Activated T-cell treated with anti-CD3 and anti-CD28 coated beads for 4 hours (primary cell): ENCODE results near the gene ZNF454.

Source experiments
- DNase-seq: peaks from one replicate; pipeline ENCODE4 v3.0.0-alpha.2; 2020

The ZNF454 gene

DNA sequence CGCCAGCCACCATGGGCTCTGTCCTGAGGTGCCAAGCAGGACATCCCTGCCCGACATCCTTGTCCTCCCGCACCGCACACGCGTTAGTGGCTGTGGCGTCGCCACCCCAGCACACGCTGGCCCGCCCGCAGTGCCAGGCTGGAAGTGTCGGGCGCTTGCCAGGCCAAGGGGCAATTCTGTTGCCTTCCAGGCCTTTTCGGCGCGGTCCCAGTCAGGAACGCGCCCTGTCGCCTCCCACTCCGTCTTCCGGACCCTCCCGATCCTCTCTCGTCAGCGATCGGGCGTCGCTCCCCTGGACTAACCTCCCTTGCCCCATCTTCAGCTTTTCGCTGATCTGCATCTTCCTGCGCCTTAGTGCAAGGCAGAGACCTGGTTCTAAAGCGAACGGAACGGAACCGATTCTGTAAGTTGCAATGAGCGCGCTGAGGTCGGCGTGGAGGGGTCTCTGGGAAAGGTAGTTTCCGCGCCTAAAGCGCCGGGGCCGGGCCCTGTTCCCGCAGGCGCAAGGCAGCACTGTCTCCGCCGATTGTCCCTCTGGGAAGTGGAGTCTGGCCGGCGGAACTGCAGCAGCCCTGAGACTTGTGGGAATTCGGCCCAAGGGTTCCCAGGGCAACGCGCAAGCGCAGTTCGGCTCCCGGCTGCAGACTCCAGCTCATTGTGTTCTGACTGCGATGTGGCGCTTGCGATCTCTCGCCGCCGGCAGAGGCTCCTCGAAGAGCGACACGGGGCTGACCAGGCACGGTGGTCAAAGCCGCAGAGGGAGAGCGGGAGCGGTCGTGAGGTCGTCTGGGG, at the start of gene ZNF454:
Gene ZNF454 (plus strand): TSS at position 630 of the 792 bp plus-strand sequence. CDS start 1,594 bp downstream, outside the sequence.
- DNase-seq, result no peak

- DNase-seq, result no peak
Measured at GRCh38 chr5:178895615-178896571, 45.1 kb upstream of the ZNF454 start, which contains the start of gene ZFP2. ZFP2 (plus strand) TSS chr5:178895913; CDS start chr5:178931314, 35,401 bp downstream.

GRCh38 chr5:178899289-178899688, 41.7 kb upstream of the ZNF454 start:
- DNase-seq, result no peak

DNA sequence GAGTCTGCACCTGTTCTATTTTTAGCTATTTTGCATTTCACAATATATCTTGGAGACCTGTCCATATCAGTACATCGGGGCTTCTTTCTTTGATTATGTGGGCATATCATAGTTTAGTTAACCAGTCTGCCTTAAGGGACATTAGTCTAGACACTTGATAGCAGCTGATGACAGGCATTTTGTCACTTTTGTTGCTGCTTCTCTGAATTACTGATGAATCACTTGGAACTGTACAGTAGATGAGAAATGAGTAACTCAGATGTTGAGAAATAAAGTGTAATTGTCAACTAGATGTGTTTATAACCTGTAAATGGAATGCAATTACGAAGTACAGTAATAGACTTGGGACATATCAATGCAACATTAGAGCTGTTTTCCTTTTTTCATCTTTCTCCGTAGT, 38.1 kb upstream of the ZNF454 start:
- no peak for DNase-seq

DNA sequence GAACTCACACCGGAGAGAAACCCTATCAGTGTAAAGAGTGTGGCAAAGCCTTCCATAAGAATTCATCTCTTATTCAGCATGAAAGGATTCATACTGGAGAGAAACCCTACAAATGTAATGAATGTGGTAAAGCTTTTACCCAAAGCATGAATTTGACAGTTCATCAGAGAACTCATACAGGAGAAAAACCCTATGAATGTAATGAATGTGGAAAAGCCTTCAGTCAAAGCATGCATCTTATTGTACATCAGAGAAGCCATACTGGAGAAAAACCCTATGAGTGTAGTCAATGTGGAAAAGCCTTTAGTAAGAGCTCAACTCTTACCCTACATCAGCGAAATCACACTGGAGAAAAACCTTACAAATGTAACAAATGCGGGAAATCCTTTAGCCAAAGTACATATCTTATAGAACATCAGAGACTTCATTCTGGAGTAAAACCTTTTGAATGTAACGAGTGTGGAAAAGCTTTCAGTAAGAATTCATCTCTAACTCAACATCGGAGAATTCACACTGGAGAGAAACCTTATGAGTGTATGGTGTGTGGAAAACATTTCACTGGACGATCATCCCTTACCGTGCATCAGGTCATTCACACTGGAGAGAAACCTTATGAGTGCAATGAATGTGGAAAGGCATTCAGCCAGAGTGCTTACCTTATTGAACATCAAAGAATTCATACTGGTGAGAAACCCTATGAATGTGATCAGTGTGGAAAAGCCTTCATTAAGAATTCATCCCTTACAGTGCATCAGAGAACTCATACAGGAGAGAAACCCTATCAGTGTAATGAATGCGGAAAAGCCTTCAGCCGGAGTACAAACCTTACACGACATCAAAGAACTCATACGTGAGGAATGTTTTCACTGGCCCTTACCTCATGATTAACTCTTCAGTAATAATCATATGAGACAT, 8.9 kb upstream of the ZNF454 start:
- no peak for DNase-seq

DNA sequence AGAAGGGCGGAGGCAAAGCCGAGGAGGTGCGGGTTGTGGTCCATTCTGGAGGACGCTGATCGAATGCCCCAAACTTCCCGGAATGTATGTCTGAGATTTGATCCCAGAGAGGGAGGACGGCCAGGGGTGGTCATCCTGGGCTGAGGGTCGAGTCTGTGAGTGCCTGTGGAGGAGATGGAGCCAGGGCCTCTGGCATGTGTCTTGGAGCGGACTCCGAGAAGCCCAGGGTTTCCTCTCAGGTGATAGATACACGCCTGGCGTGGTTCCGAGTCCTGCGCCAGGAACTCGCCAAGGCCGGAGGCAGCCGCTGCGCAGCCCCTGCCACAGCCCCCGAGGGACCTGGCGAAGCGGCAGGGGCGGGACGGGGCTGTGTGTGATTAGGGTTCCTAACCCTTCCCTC, 363 bp downstream of the ZNF454 start:
- no peak for DNase-seq

GRCh38 chr5:178965465-178966055, 24.6 kb downstream of the ZNF454 start:
- no peak for DNase-seq

GRCh38 chr5:178981381-178981780, 40.4 kb downstream of the ZNF454 start:
- DNase-seq, result no peak

DNA sequence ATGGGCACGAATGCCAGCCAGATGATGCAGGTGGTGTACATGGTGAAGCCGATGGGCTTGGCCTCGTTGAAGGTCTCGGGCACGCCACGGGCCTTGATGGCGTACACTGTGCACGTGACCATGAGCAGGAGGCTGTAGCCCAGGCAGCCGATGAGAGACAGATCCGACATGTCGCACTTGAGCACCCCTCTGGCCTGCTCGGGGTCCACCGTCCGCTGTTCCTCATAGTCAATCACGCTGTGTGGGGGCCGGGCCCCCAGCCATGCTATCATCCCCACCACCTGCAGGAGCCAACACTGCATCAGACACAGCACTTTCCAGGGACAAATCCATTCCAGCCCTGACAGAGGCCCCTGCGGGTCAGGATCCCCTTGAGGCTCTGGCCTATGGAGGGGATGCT, 41.9 kb downstream of the ZNF454 start:
- DNase-seq, result no peak

DNA sequence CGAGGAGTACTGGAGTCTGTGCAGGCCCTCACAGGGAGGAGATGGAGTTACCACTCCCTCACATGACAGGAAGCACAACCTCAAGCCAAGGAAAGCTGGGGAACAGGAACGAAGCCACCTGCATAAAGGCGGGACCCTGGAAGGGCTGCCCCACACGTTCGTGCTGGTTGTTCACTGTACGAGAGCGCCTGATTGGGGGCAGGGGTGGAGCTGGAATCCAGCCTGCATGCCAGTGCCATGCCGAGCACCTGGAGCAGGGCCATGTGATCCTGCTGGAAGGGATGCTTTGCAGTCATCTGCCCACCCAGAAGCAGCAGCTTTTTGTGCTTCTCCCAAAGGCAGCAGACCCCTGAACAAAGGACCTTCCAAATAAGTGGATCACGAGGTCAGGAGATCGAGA, 42.7 kb downstream of the ZNF454 start:
- no peak for DNase-seq

DNA sequence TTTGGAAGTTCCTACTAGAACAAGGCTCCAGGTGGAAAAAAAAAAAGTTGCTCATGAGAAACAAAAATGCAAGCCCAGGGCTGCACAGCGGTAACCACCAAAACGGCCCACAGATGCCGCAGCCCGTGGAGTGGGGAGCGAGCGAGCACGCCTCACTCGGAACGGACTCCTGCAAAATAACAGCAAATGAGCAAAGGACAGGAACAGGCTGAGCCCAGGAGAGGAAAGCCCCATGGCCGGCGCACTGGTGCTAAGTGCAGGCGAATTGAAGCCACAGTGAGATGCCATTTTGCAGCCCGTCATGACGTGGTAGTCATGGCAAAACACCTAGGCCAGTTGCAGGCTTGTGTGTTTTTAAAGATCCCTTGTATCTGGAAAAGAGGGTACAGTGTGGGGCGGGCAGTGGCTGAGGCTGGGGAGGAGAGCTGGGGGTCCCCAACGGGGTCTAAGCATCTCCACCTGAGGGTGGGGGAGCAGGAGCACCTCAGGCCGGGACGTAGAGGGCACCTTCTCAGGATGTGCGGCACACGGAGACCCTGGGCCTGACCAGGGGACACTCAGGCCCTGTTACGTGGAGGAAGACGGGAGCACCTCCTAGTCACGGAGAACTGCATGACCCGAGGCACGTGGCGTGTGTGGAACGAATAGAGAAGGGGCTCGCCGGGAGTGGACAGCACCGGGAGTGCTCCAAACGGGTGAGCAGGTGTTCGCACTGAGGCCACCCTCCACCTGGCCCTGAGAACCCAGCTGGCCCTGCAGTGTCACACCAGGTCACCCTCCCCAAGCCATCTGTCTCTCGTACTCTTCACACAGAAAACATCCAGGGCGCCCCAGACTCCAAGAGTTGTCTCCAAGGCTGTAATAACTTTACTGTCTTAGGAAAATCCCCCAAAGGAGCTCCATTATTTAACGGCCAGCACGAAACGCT, 43.4 kb downstream of the ZNF454 start:
- no peak for DNase-seq

DNA sequence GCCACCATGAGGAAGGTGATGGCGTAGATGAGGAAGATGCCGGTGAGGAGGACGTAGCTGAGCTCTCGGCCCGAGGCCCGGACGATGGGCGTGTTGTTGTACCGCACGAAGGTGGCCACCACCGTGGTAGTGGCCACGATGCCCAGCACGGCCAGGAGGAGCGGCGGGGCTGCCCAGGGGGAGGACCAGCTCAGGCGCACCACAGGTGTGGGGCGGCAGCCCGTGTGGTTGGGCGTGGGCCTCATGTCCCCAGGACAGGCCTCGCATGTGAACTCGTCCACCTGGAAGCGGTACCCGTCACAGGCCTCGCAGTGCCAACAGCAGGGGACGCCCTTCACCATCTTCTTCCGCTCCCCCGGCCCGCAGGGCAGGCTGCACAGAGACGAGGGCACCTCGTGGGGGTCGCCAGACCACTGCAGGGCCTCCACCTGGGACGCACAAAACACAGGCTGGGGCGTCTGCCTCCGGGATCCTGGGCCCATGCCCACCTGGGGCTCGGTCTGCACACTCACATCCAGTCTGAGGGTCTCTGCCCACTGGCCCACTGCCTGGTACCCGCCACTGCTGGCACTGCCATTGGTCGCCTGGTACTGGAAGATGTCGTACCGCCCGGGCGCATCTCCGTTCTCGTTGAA, 45.4 kb downstream of the ZNF454 start:
- DNase-seq, result no peak

- no peak for DNase-seq
Measured at GRCh38 chr5:178988436-178989220, 47.6 kb downstream of the ZNF454 start.

DNA sequence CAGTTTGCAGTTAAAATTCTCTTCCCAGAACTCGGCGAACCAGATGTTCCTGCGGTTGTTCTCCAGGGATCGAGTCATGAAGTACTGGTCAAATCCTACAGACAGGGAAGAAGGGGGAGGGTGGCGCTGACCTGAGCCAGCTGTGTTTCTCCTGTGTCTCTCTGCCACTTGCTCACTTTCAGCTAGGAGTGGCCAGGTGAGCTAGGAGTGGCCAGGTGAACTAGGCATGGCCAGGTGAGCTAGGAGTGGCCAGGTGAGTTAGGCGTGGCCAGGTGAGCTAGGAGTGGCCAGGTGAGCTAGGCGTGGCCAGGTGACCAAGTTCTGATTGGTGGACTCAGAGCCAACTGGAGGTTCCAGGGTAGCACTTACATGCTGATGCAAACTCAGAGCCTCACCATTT, 48.3 kb downstream of the ZNF454 start:
- no peak for DNase-seq

- DNase-seq, result no peak
Measured at GRCh38 chr5:178990491-178990890, 49.5 kb downstream of the ZNF454 start.

GRCh38 chr5:178991190-178992145, 50.5 kb downstream of the ZNF454 start:
- no peak for DNase-seq

DNA sequence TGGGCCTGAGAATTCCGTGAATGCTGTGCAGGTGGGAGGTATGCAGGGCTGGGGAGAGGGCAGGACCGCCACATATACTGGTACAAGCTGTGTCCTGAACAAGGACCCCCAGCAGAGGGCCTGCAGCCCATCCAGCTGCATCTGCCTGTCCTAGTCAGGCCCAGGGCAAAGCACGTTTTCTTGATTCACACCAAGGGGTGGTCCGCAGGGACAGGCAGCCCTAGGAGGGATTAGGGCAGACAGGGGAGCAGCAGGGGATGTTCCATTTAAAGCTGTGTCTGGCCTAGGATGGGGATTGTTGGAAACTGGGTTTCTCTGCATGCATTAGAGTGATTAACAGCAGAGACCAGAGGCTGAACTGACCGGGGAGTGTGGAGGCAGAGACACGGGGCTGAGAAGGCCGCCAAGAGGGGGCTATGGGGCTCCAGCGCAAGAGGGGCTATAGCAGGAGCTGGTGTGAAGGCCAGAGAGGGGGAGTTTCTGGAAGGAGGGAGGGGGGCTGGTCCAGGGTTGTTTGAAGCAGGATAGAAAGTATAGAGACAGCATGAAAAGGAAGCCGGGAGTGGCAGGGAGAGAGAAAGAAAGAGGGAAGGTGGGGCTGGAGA, 51.4 kb downstream of the ZNF454 start:
- no peak for DNase-seq

- DNase-seq, result no peak
Measured at GRCh38 chr5:178993236-178993765, 52.3 kb downstream of the ZNF454 start.
